BJ (cell line): ENCODE measurements around the gene MKNK1. TPM values are rescaled to one million over a fixed set of nuclear protein-coding genes. Genes with fewer than 3 reads are reported as not detected.
"Not testable (repeated sequence)": the region's sequence is repeated elsewhere in the genome, so short reads cannot be mapped to it uniquely, and the experiment has no call there.

ENCODE experiments used
- CTCF ChIA-PET: fragments of 350-600 bp; formaldehyde crosslinking; extraction: SDS; loops from one replicate; lab custom pipeline; 2021; ENCODE audit warnings: antibody characterized with exemption, inconsistent platforms; lab: Yijun Ruan, JAX
- POLR2A ChIA-PET: fragments of 300-600 bp; sonication (Branson Sonifier 250); formaldehyde crosslinking; extraction: SDS; loops from one replicate; lab custom pipeline; 2021; ENCODE audit warnings: antibody characterized with exemption; lab: Charles Lee
- DNase-seq: peaks from one replicate; pipeline ENCODE4 v3.0.0-alpha.2; 2011; ENCODE audit warnings: low read depth
- H3K27me3 ChIP-seq: 2 replicates; pipeline ENCODE4 v1.6.0; 2011; ENCODE audit warnings: low read length; ENCODE audit not compliant: control insufficient read depth, insufficient read depth
- H3K36me3 ChIP-seq: 2 replicates; pipeline ENCODE4 v1.5.1; 2011; ENCODE audit warnings: low read length; ENCODE audit not compliant: control insufficient read depth, insufficient read depth
- H3K4me3 ChIP-seq: 2 replicates; pipeline ENCODE4 v1.5.1; 2011; ENCODE audit warnings: low read depth, mild to moderate bottlenecking, control low read depth, low read length
- polyA minus RNA-seq: library from RNA; depleted of rRNA, polyadenylated mRNA; stranded (reverse); fragments of >200 nt; gene quantifications from 2 replicates; pipeline ENCODE4 v1.2.3, GENCODE V29; 2011; rRNA and poly(A)+ RNA removed
- polyA plus RNA-seq: library from polyadenylated mRNA; depleted of rRNA; stranded (reverse); fragments of >200 nt; gene quantifications from 2 replicates; pipeline ENCODE4 v1.2.3, GENCODE V29; 2011; rRNA removed
- TF ChIP-seq, protein P1 (sequence below): IDR thresholded peaks from 2 replicates; pipeline ENCODE4 v1.5.1; 2011; ENCODE audit warnings: low read depth, mild to moderate bottlenecking, control low read depth, inconsistent platforms, low read length, moderate library complexity; ENCODE audit not compliant: insufficient read depth

The MKNK1 gene
- 25.7 and 30.1 TPM in 2 replicates for polyA plus RNA-seq
- polyA minus RNA-seq: 16.2 and 18.8 TPM in 2 replicates

DNA sequence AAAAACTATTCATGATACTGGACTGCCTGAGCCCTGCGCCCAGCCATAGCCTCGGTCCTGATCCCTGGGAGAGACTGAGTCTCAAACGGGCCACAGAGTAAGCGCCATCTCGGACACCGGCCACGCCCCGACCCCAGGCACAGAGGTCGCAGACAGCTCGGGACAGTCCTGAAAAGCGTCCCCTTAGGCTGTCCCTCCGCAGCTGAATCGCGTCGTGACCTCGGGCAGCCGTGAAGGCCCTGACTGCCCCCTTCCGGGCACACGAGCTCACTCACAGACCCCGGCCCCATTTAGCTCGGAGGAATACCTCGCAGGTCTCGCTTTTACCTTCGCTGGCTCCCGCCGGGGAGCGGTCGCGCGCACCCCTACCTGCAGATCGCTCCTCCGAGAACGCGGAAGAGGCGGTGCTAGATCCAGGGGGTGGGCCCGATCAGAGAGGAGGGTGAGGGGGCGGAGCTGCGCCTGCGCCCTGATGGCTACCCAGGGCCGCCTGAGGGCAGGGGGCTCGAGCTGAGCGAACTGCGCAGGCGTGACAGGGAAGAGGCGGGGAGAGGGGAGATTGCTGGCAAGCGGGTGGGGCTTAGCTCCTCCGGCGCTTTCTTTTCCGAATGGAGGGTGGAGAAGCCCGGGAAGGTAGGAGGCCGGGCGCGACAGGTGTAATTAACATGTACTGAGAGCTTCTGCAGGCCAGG lies at the start of gene MKNK1:
TSS of gene MKNK1 (minus strand) at position 411 of the 692 bp plus-strand sequence. CDS start 20,941 bp downstream, outside the sequence.
- ChIA-PET POLR2A (interaction anchor here (0.6 to 1.9 kb wide), 3 partner anchors 11 to 19 kb away, joined by 3 to 16 read pairs (median 8); no protein-coding TSS in a partner anchor), CTCF (interaction anchor here (0.6 to 2.5 kb wide), 9 partner anchors 13 to 602 kb away, joined by 3 to 8 read pairs (median 3); partner anchors contain the start of gene MOB3C)
- H3K36me3 ChIP-seq: peaks cover 2% of the 10 kb centered on the region; the same call in 1 of the 2 replicates
- H3K27me3 ChIP-seq: no peaks in the 10 kb centered on the region
- DNase-seq: peak; percentile 63
- H3K4me3 ChIP-seq: peak within 1 kb of the TSS; percentile 96
- TF ChIP-seq, protein P1, sequence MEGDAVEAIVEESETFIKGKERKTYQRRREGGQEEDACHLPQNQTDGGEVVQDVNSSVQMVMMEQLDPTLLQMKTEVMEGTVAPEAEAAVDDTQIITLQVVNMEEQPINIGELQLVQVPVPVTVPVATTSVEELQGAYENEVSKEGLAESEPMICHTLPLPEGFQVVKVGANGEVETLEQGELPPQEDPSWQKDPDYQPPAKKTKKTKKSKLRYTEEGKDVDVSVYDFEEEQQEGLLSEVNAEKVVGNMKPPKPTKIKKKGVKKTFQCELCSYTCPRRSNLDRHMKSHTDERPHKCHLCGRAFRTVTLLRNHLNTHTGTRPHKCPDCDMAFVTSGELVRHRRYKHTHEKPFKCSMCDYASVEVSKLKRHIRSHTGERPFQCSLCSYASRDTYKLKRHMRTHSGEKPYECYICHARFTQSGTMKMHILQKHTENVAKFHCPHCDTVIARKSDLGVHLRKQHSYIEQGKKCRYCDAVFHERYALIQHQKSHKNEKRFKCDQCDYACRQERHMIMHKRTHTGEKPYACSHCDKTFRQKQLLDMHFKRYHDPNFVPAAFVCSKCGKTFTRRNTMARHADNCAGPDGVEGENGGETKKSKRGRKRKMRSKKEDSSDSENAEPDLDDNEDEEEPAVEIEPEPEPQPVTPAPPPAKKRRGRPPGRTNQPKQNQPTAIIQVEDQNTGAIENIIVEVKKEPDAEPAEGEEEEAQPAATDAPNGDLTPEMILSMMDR: peak; percentile 29; the same call in 1 of the 2 replicates

DNA sequence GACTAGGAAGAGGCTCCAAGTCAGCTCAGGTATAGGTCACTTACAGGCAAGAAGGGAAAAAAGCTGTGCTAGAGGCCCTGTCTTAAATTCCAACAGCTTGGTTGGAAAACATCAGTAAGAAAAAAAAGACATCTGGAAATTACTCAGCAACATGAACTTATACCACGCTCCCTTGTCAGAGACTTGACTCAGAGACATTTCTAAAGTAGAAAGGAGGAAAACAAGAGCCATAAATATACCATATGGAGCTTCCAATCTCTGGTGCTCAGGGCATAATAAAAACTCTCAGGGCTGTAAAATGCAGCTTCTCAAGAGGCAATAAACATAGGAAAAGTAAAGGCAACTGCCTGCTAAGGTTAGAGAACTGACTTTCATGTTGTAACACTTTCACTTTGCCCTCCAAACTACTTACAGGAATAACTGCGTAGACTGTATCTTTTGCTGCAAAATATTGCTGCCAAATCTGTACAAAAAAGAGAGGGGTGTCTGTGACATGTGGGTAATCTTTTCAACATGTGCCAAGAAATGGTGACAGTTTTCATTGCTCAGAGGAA lies 49.4 kb upstream of the MKNK1 start:
- peak; percentile 70 for DNase-seq
- H3K27me3 ChIP-seq: no peaks in the 10 kb centered on the region
- peaks cover 2% of the 10 kb centered on the region for H3K36me3 ChIP-seq
- POLR2A ChIA-PET: interaction anchor here (1.0 kb wide), 1 partner anchor 10 kb away, joined by 5 read pairs; no protein-coding TSS in a partner anchor
- TF ChIP-seq, protein P1: no peak
- peak overlapping the region; percentile 17; the same call in 1 of the 2 replicates for H3K4me3 ChIP-seq
- CTCF ChIA-PET: interaction anchor here (0.7 to 1.4 kb wide), 3 partner anchors 10 to 72 kb away, joined by 3 to 4 read pairs (median 3); no protein-coding TSS in a partner anchor

DNA sequence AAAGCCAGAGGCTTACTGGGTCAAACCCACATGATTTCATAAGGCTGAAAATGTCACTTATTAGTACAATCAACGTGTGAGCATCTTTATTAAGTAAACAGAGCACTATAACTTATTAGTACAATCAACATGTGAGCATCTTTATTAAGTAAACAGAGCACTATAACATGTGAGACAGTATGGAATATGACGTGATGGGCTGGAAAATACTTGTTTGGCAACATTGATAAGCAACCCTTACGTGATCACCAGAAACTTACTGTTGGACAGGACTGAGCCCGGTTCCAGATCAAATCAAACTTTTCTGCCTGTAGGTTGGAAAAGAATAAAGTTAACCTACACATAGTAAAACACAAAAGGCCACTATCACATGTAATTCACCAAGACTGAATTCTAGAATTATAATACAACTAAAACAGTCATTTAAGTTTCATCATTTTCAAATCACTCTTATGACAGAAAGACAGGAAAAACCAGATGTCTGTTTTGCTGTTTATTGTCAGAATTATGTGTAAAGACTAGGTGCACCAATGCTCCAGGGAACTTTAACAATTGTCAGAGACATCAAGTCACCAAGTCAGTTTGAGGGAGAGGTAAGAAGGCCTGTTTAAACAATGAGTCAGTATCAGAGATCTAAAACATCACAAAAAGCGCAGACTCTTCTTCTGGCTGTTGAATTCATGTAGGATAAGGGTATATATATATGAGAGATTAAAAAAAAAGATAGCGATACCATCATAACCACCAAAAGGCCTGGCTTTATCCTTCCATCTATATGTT lies 48.4 kb upstream of the MKNK1 start:
- Histone ChIP-seq H3K36me3 (peaks cover 2% of the 10 kb centered on the region), H3K4me3 (no peak overlapping the region), H3K27me3 (no peaks in the 10 kb centered on the region)
- POLR2A ChIA-PET: interaction anchor here (1.0 kb wide), 1 partner anchor 9 kb away, joined by 5 read pairs; no protein-coding TSS in a partner anchor
- TF ChIP-seq, protein P1: no peak
- CTCF ChIA-PET: interaction anchor here (1.4 kb wide), 2 partner anchors 14 to 73 kb away, joined by 3 to 4 read pairs; no protein-coding TSS in a partner anchor
- no peak for DNase-seq

DNA sequence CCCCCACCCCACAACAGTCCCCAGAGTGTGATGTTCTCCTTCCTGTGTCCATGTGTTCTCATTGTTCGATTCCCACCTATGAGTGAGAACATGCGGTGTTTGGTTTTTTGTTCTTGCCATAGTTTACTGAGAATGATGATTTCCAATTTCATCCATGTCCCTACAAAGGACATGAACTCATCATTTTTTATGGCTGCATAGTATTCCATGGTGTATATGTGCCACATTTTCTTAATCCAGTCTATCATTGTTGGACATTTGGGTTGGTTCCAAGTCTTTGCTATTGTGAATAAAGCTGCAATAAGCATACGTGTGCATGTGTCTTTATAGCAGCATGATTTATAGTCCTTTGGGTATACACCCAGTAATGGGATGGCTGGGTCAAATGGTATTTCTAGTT lies 47.1 kb upstream of the MKNK1 start:
- CTCF ChIA-PET: interaction anchor here (1.0 kb wide), 1 partner anchor 47 kb away, joined by 3 read pairs; the partner anchor contains the start of gene MKNK1
- H3K36me3 ChIP-seq, DNase-seq, POLR2A ChIA-PET, H3K27me3 ChIP-seq, H3K4me3 ChIP-seq: not testable (repeated sequence)

DNA sequence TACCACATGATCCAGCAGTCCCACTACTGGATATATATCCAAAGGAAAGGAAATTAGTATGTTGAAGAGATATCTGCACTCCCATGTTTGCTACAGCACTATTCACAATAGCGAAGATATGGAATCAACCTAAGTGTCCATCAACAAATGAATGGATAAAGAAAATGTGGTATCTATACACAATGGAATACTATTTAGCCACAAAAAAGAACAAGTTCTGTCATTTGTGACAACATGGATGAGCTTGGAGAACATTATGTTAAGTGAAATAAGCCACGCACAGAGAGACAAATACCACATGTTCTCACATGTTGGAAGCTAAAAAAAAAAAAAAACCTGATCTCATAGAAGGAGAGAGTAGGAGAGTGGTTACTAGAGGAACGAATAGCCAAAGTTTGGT lies 46.4 kb upstream of the MKNK1 start:
- POLR2A ChIA-PET: no interaction called here
- H3K36me3 ChIP-seq: peaks cover 2% of the 10 kb centered on the region; the same call in 1 of the 2 replicates
- TF ChIP-seq, protein P1: no peak
- CTCF ChIA-PET: interaction anchor here (1.0 kb wide), 1 partner anchor 47 kb away, joined by 3 read pairs; the partner anchor contains the start of gene MKNK1
- H3K4me3 ChIP-seq: no peak overlapping the region
- H3K27me3 ChIP-seq: no peaks in the 10 kb centered on the region
- DNase-seq: no peak
